ENCODE data around the gene KIRREL3. TPM values are rescaled to one million over a fixed set of nuclear protein-coding genes. Genes with fewer than 3 reads are reported as not detected.

Gene KIRREL3
- total RNA-seq, 1 donor from 2014 or later: not detected

DNA sequence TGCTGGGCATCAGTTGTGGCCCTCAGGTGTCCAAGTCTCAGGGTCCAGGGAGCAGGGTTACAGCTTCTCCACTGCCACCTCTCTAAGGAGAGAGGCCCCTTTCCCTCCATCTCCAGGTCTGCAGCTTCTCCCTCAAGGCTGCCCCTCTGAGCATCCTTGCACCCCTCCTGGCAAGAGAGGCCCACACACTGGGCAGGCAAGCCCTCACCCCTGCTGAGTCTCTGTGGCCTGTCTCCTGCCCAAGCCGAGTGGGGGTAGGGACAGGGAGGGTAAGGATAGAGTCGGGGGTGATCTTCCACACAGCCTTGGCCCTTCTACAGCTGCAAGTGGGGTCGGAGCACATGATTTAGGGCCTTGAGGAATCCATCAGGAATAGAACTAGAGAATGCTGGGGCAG, 568.5 kb downstream of the KIRREL3 start:
- no peaks in the 10 kb centered on the region for H3K36me3 Mint-ChIP-seq (ENCODE audit: low read depth)
- H3K27me3 Mint-ChIP-seq (ENCODE audit: low read depth): no peaks in the 10 kb centered on the region
- H3K27ac Mint-ChIP-seq: no peak overlapping the region
- no peaks in the 10 kb centered on the region for H3K4me1 Mint-ChIP-seq (ENCODE audit: low read depth)
- intact Hi-C loops (cut with micrococcal nuclease): no loop called here
- DNase-seq (ENCODE audit: low spot score): no peak
- no peaks in the 10 kb centered on the region for H3K9me3 Mint-ChIP-seq
- H3K4me3 Mint-ChIP-seq (ENCODE audit: low read depth): no peak overlapping the region

GRCh38 chr11:126431401-126432064, 569.0 kb downstream of the KIRREL3 start:
- Mint-ChIP-seq H3K9me3 (no peaks in the 10 kb centered on the region), H3K27me3 (ENCODE audit: low read depth) (no peaks in the 10 kb centered on the region), H3K4me3 (ENCODE audit: low read depth) (no peak overlapping the region), H3K27ac (no peak overlapping the region), H3K4me1 (ENCODE audit: low read depth) (no peaks in the 10 kb centered on the region), H3K36me3 (ENCODE audit: low read depth) (no peaks in the 10 kb centered on the region)
- intact Hi-C loops (cut with micrococcal nuclease): no loop called here
- DNase-seq (ENCODE audit: low spot score): no peak

- no peaks in the 10 kb centered on the region for H3K36me3 Mint-ChIP-seq (ENCODE audit: low read depth)
- no peak overlapping the region for H3K4me3 Mint-ChIP-seq (ENCODE audit: low read depth)
- no peaks in the 10 kb centered on the region for H3K27me3 Mint-ChIP-seq (ENCODE audit: low read depth)
- no peak for DNase-seq (ENCODE audit: low spot score)
- no peak overlapping the region for H3K27ac Mint-ChIP-seq
- intact Hi-C loops (cut with micrococcal nuclease): no loop called here
- H3K4me1 Mint-ChIP-seq (ENCODE audit: low read depth): no peaks in the 10 kb centered on the region
- H3K9me3 Mint-ChIP-seq: no peaks in the 10 kb centered on the region
Measured at GRCh38 chr11:126430581-126431335, 569.8 kb downstream of the KIRREL3 start.

- no peak overlapping the region for H3K27ac Mint-ChIP-seq
- no peaks in the 10 kb centered on the region for H3K4me1 Mint-ChIP-seq (ENCODE audit: low read depth)
- H3K27me3 Mint-ChIP-seq (ENCODE audit: low read depth): no peaks in the 10 kb centered on the region
- no peak overlapping the region for H3K4me3 Mint-ChIP-seq (ENCODE audit: low read depth)
- no peaks in the 10 kb centered on the region for H3K9me3 Mint-ChIP-seq
- intact Hi-C loops (cut with micrococcal nuclease): no loop called here
- no peak for DNase-seq (ENCODE audit: low spot score)
- H3K36me3 Mint-ChIP-seq (ENCODE audit: low read depth): no peaks in the 10 kb centered on the region
Measured at GRCh38 chr11:126426820-126427749, 573.5 kb downstream of the KIRREL3 start.

DNA sequence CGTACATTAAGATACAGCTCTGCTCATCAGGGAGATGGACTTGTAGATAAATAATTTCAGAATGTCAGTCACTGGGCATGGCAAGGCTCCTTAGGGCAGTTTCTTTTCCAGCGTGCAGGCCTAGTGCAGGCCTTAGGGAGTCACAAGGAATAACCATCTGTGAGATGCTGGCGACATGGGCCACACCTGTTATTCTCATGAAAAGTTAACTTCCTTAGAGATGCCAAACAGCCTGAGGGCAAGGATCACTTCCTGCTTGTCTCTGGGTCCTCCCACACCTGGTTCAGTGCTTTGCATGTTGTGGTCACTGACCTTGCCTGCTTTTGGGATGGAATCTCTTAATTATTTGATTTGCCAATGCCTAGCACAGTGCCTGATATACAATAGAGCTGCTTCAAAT, 574.5 kb downstream of the KIRREL3 start:
- no peak for DNase-seq (ENCODE audit: low spot score)
- Mint-ChIP-seq H3K4me1 (ENCODE audit: low read depth) (peaks cover 5% of the 10 kb centered on the region), H3K4me3 (ENCODE audit: low read depth) (no peak overlapping the region), H3K9me3 (no peaks in the 10 kb centered on the region), H3K27me3 (ENCODE audit: low read depth) (no peaks in the 10 kb centered on the region), H3K36me3 (ENCODE audit: low read depth) (no peaks in the 10 kb centered on the region), H3K27ac (no peak overlapping the region)
- intact Hi-C loops (cut with micrococcal nuclease): no loop called here

- Mint-ChIP-seq H3K27me3 (ENCODE audit: low read depth) (no peaks in the 10 kb centered on the region), H3K27ac (no peak overlapping the region), H3K36me3 (ENCODE audit: low read depth) (no peaks in the 10 kb centered on the region), H3K4me1 (ENCODE audit: low read depth) (peaks cover 16% of the 10 kb centered on the region), H3K9me3 (no peaks in the 10 kb centered on the region), H3K4me3 (ENCODE audit: low read depth) (no peak overlapping the region)
- DNase-seq (ENCODE audit: low spot score): no peak
- intact Hi-C loops (cut with micrococcal nuclease): no loop called here
Measured at GRCh38 chr11:126424471-126425039, 576.0 kb downstream of the KIRREL3 start.

- no peaks in the 10 kb centered on the region for H3K27me3 Mint-ChIP-seq (ENCODE audit: low read depth)
- H3K36me3 Mint-ChIP-seq (ENCODE audit: low read depth): no peaks in the 10 kb centered on the region
- H3K27ac Mint-ChIP-seq: no peak overlapping the region
- H3K4me3 Mint-ChIP-seq (ENCODE audit: low read depth): no peak overlapping the region
- DNase-seq (ENCODE audit: low spot score): no peak
- intact Hi-C loops (cut with micrococcal nuclease): no loop called here
- no peaks in the 10 kb centered on the region for H3K9me3 Mint-ChIP-seq
- peaks cover 16% of the 10 kb centered on the region for H3K4me1 Mint-ChIP-seq (ENCODE audit: low read depth)
Measured at GRCh38 chr11:126423743-126424142, 576.8 kb downstream of the KIRREL3 start.

- no peak overlapping the region for H3K4me3 Mint-ChIP-seq (ENCODE audit: low read depth)
- H3K9me3 Mint-ChIP-seq: no peaks in the 10 kb centered on the region
- H3K27ac Mint-ChIP-seq: no peak overlapping the region
- no peak for DNase-seq (ENCODE audit: low spot score)
- H3K27me3 Mint-ChIP-seq (ENCODE audit: low read depth): peaks cover 5% of the 10 kb centered on the region
- intact Hi-C loops (cut with micrococcal nuclease): no loop called here
- H3K4me1 Mint-ChIP-seq (ENCODE audit: low read depth): peaks cover 16% of the 10 kb centered on the region
- H3K36me3 Mint-ChIP-seq (ENCODE audit: low read depth): no peaks in the 10 kb centered on the region
Measured at GRCh38 chr11:126423154-126423553, 577.4 kb downstream of the KIRREL3 start.

DNA sequence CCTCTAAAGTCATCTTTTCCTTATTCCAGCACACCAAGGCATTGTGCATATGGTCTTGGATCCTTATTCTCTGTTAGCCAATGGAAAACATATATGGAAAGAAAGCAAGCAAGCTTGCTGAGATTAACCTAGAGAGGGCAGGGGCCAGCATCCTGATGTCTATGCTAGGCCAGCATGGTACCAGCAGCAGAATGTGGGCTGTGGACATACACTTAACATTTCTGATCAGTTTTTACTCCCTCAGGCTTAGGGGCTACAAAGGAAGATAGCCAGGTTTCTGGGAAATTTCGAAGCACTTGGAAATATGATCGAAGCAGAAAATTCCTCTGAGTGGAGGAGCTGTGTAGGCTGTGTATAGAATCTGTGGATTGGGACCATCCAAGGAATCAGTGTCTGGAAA, 578.1 kb downstream of the KIRREL3 start:
- Mint-ChIP-seq H3K4me1 (ENCODE audit: low read depth) (peaks cover 16% of the 10 kb centered on the region), H3K27me3 (ENCODE audit: low read depth) (peaks cover 5% of the 10 kb centered on the region), H3K36me3 (ENCODE audit: low read depth) (no peaks in the 10 kb centered on the region), H3K27ac (no peak overlapping the region), H3K9me3 (no peaks in the 10 kb centered on the region), H3K4me3 (ENCODE audit: low read depth) (no peak overlapping the region)
- intact Hi-C loops (cut with micrococcal nuclease): no loop called here
- no peak for DNase-seq (ENCODE audit: low spot score)

DNA sequence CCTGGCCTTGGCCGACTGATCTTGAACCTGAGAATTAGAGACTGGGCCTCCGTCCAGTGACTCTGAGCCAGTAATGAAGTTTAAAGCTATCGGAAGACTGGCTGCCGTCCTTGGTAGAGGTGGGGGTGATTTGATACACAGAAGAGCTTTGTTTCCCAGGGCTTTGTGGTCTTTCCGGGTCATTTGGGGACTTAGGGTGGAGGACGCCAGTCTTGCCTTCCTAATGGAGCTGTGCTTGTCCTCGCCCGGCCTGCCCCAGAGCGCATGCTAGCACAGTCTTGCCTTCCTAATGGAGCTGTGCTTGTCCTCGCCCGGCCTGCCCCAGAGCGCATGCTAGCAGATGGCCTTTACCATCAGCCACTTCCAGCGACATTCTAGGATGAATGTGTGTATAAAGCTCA, 579.3 kb downstream of the KIRREL3 start:
- H3K27me3 Mint-ChIP-seq (ENCODE audit: low read depth): peaks cover 7% of the 10 kb centered on the region
- H3K27ac Mint-ChIP-seq: no peak overlapping the region
- intact Hi-C loops (cut with micrococcal nuclease): loop anchor here (2.0 kb wide), 2 partner anchors 66 to 116 kb away; partner anchors contain the start of genes DCPS and ST3GAL4
- no peaks in the 10 kb centered on the region for H3K9me3 Mint-ChIP-seq
- H3K4me1 Mint-ChIP-seq (ENCODE audit: low read depth): peaks cover 22% of the 10 kb centered on the region
- H3K4me3 Mint-ChIP-seq (ENCODE audit: low read depth): no peak overlapping the region
- no peaks in the 10 kb centered on the region for H3K36me3 Mint-ChIP-seq (ENCODE audit: low read depth)
- DNase-seq (ENCODE audit: low spot score): no peak

- H3K27me3 Mint-ChIP-seq (ENCODE audit: low read depth): peaks cover 7% of the 10 kb centered on the region
- H3K4me1 Mint-ChIP-seq (ENCODE audit: low read depth): peaks cover 27% of the 10 kb centered on the region
- intact Hi-C loops (cut with micrococcal nuclease): loop anchor here (2.0 kb wide), 2 partner anchors 66 to 116 kb away; partner anchors contain the start of genes DCPS and ST3GAL4
- H3K36me3 Mint-ChIP-seq (ENCODE audit: low read depth): no peaks in the 10 kb centered on the region
- H3K4me3 Mint-ChIP-seq (ENCODE audit: low read depth): no peak overlapping the region
- no peak overlapping the region for H3K27ac Mint-ChIP-seq
- DNase-seq (ENCODE audit: low spot score): no peak
- H3K9me3 Mint-ChIP-seq: no peaks in the 10 kb centered on the region
Measured at GRCh38 chr11:126420698-126421256, 579.8 kb downstream of the KIRREL3 start.
